GM19463 (cell line): ENCODE data around the gene INTS6.

Experiments used
- ATAC-seq: cut with Tn5 transposase; IDR thresholded peaks from one replicate; pipeline ENCODE4 v1.9.1; 2021; ENCODE audit warnings: mild to moderate bottlenecking, moderate library complexity; ENCODE audit not compliant: unreplicated experiment

INTS6 gene, protein sequence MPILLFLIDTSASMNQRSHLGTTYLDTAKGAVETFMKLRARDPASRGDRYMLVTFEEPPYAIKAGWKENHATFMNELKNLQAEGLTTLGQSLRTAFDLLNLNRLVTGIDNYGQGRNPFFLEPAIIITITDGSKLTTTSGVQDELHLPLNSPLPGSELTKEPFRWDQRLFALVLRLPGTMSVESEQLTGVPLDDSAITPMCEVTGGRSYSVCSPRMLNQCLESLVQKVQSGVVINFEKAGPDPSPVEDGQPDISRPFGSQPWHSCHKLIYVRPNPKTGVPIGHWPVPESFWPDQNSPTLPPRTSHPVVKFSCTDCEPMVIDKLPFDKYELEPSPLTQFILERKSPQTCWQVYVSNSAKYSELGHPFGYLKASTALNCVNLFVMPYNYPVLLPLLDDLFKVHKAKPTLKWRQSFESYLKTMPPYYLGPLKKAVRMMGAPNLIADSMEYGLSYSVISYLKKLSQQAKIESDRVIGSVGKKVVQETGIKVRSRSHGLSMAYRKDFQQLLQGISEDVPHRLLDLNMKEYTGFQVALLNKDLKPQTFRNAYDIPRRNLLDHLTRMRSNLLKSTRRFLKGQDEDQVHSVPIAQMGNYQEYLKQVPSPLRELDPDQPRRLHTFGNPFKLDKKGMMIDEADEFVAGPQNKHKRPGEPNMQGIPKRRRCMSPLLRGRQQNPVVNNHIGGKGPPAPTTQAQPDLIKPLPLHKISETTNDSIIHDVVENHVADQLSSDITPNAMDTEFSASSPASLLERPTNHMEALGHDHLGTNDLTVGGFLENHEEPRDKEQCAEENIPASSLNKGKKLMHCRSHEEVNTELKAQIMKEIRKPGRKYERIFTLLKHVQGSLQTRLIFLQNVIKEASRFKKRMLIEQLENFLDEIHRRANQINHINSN

DNA sequence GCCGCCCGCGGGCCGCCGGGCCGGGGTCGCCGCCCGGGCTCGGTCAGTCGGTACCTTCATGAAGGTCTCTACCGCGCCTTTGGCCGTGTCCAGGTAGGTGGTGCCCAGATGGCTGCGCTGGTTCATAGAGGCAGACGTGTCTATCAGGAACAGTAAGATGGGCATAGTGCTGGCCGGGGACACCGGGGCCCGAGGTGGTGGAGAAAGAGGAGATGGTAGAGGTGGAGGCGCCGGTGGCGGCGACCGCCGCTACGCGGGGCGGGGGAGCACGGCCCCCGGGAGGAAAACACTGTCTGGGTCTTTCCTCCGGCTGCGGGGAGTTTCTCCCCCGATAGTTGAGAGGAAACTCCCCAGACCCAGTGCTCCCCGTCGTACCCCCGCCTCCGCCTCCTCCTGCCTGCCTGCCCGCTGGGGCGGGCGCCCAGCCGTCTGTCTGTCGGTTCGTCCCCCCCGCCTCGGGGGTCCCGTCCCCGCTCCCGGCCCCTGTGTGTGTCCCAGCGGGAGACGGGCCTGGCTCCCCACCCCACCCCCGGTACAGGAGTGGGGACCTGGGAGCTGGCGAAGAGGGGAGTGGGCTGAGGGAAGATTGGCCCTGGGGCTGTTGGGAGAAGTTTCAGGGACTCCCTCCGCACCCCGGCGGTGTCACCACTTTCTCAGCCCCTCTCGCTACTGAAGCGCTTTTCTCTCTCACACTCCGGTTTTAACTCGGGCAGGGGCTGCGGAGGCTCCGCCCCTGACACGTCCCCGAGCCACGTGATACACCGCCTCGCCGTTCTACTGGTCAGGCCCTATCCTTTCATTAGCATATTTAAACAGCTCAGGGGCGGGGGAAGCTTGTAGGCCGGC, at the start of gene INTS6:
TSS of gene INTS6 (minus strand) at position 676 of the 846 bp plus-strand sequence. CDS start at position 165, 511 bp downstream.
- ATAC-seq, result peak; percentile 66

DNA sequence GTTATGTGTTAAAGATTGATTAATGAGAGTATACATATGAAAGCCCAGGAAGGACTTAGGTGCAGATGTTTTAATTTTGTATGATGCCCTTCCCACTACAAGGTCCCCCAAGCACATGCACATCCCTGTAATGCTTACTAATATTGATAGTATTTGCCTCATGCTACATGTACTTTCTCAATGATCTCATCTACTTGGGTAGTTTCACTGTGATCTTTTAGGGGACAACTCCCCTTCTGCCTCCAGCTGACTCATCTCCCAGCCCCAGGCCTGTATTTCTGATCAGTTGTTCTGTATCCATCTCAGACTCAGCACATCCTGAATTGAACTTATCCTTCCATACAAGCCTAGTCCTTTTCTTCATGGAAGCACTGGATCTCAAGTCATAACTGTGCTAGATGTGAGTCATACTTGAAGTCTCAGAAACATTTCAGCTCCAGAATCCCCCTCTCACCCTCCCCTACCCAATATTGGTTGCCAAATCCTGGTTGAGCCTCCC, 49.4 kb upstream of the INTS6 start:
- peak; percentile 97 for ATAC-seq

DNA sequence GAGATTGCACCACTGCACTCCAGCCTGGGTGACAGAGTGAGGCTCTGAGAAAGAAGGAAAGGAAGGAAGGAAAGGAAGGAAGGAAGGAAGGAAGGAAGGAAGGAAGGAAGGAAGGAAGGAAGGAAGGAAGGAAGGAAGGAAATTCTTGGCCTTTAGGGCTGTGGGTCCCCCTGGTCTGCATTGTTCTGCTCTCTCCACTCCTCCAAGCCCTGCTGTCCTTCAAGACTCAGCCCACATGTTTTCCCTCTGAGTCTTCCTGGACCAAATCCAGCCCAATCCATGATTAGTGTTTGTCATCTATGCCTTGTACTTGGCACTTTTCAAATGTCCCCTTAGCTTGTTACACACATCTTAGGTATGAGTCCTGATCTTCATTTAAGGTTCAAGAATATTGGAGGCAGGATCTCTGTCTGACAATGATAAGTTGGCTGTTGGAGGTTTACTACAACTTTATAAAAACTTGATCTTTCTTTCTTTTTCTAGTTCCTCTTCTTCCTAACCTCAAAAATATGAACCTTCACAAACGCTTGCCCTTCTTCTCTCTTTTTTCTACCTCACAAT, 48.8 kb upstream of the INTS6 start:
- ATAC-seq, result no peak

DNA sequence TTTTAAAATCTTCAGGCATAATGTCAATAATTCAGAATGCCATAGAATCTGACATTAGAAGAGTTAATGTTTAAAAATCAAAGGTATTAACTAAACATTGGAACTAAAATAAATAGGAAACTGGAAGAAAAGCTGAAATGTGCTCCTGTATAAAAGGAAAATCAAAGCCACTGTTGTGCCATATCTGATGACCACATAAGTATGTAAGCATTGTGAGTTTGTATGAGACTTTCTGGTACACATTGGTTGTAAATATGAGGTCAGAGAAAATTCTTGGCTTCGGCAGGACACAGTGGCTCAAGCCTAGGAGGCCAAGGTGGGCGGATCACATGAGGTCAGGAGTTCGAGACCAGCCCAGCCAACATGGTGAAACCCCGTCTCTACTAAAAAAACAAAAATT, 48.3 kb upstream of the INTS6 start:
- ATAC-seq, result no peak

DNA sequence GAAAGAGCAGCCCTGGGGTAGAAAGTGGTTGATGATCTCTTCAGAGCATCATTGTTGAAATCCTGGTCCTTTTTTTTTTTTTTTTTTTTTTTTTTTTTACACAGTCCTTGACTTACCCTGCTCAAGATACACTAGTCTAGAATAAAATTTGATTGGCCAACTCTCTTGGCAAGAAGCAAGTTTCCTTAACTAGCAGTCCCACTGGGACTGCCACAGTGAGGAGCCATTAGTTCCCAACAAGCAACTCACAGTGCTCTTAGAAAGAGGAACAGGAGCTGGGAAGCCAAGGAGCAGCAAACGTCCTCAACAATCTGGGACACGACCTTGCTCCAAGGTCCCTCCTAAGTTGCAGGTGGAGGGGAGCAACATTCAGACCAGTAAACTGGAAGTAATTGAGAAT, 47.9 kb upstream of the INTS6 start:
- no peak for ATAC-seq

DNA sequence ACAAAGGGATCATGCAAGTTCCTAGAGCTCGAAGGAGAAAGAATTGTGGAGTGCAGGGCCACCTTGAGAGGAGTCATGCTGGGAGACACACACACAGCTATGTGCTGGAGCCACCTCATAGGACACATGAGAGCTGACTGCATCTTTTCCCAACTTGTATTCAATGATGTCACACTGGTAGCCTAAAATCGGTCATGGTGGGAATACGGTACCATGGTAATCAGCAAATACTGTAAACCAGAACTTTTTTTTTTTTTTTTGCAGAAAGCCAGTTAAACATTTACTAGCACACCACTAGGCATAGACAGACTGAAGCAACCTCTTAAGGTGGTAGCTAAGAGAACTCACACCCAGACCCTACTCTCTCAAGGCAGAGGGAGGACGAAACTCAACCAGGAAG, 47.0 kb upstream of the INTS6 start:
- no peak for ATAC-seq

DNA sequence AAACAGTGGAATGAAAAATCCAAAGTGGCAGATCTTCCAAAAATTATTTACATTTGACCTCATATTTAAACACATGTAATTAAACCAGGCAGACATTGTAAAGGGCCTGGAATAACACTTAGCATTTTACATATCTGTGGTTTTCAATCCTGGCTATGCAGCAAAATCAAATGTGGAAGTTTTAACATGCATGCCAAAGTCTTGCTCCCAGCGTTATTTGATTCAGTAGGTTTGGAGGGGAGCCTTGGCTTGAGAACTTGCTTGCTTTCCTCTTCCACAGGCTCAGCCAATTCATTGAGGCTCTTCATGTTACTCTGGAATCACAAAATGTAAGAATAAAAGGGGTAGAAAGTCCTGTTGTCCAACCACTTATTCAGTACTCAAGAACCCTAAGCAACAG, 42.5 kb upstream of the INTS6 start:
- ATAC-seq, result no peak

DNA sequence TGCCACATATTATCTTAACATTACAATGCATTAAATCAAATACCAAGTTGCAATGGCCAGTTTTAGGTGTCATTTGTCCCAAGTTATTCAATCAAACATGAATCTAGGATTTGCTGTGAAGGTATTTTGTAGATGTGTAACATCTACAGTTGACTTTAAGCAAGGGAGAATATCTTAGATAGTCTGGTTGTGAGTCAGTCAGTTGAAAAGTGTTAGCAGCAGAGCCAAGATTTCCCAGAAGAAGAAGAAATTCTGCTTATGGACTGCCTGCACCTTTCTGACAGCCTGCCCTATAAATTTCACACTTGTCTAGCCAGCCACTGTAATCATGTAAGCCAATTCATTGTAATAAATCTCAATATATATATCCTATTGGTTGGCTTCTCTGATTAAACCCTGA, 41.3 kb upstream of the INTS6 start:
- no peak for ATAC-seq

DNA sequence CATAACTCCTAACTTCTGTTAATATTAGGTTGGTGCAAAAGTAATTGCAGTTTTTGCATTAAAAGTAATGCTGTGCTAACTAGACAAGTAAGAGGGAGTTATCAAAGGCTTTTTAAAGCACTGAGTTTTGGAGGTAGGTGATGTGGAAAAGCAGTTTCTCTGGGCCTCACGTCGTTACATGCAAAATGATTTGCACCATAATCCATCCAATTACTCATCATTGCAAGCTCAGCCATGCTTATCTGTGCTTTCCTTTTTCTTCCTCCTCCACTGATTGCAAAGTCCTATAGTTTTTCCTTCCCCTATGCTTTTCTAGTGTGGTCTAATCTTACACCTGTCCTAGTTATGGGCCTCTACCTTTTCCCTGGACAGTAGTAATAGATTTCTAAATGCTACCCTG, 35.4 kb upstream of the INTS6 start:
- ATAC-seq, result no peak

DNA sequence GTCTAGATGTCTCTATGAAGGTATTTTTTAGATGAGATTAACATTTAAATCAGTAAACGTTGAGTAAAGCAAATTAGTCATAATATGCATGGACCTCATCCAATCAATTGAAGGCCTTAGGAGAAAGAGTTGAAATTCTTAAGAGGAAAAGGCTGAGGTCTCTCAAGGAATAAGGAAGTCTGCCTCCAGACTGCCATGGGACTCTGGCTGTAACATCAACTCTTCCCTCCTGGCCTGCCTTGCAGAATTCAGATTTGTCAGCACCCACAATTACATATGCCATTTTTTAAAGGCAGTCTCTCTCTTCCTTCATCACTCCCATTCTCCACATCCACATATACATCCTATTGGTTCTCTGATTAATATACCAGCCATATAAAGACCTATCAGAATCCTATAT, 28.8 kb upstream of the INTS6 start:
- no peak for ATAC-seq

DNA sequence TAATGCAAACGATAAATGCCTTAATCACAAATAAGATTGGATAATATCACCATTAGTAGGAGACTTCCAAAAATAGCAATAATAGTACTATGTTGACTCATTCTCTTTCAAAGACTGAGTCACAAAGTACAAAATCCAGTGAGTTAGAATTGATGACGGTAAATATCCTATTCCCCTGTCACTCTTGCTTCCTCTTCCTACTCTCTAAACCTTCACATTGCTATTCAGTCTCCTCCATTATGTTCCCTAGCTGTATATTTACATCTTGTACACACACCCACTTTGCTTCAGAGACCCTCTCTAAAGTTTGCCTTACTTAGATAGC, 26.3 kb upstream of the INTS6 start:
- no peak for ATAC-seq

DNA sequence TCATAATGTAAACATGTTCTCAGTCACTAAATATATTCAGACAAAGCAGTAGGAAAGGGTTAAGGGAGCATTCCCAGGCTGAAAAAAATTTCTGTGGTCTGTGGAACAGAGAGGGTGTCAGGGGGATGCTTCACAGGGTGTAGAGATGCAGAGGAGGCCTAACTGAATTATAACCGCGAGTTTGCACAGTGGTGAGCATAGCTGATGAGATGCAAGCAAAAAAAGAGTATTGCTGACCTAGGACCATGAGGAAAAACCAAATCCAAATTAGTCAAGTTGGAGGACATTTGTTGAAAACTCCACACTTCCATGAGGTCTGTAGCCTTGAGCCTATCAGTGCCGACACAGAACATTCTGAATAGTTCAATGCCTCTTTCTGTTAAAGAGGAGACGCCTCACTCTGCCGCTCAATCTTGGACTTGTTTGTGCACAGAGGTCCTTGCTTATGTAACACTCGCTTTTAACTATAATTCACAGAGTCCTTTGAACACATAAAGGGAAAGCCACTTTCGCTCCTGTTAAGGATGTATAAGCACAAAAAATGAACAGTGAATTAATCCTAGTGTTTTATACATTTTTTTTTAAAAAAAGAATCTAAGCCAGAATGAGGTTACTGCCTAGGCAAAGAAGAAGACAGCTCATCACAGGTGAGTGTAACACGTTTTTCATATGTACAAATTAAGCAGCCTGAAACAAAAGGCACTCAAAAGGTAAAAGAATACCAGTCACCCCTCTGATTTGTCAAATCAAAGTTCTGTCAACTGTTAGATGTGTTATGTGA, 25.8 kb upstream of the INTS6 start:
- ATAC-seq, result no peak

DNA sequence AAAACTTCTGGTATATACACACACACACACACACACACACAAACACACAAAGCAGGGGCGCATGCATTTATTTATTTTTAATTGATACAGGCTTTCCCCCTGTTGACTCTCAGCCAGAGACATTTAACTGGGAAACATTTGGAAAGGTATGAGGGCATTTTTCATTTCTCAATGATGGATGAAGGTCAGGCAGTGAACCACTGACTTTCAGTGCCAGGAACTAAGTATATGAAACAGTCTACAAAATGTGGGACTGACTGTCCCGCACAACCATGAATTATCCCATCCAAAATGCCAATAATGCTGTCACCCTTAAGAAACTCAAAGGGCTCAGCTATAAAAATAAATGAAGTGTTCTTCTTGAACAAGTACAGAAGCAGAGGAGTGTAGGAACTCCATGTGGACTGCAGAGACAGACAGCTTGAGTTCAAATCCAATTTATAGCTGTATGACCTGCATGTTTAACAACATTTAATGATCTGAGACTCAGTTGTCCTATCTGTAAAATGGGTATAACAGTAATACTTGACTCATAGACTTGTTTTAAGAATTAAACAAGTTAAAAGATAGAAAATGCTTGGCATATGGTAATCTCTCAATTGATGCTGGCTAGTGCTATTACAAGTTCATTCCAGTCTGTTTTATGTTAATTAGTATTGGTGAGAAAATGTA, 25.0 kb upstream of the INTS6 start:
- ATAC-seq, result no peak

DNA sequence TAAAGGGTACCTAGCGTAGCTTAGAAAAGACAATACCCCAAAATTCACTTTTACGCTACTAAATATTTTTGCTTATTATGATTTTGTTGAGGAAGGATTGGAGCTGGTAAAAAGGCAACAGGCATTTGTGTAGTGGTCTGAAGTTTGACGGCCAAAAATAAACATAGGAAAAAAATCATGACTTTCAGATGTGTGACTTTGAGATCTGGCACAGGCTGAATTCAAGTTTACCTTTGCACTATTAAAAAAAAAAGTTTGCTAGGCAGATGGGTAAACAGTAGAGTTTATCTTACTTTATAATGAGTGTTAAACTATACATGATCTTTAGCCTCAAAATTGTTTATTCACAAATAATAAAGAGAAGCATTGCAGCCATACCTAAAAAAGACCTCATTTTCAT, 24.3 kb upstream of the INTS6 start:
- no peak for ATAC-seq

DNA sequence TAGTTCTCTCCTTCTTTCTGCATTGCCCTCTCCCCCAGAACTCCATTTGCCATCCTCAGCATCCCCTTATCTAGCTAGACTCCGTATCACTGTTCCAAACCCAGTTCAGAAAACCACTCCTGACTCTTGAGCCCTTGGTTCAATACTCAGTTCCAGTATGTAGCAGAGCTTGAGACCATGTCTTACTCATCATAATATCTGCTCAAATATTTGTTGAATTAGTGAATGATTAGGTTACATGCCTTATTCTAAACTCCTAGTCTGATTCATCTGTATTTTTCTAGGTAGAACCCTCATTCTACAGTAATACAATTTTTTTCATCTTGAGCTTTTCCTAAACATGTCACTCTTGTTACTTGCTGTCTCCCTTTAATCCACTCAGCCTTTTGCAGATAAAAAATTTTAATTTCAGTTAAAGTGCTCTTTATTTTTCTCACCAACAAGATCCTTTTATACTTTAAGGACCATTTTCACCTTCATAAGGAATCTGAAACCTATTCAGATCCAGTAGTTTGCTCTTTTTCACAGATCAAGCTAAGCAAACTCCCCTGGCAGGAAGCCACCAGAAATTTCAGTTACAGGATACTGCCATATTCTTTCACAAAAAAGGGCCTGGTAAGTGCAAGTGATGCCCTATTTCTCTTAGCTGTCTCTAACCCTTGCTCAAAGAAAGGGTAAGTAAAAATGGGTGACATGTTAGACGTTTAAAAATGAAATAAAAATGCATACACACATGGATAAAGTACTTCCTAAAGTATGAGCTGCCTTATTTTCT, 23.1 kb upstream of the INTS6 start:
- no peak for ATAC-seq

DNA sequence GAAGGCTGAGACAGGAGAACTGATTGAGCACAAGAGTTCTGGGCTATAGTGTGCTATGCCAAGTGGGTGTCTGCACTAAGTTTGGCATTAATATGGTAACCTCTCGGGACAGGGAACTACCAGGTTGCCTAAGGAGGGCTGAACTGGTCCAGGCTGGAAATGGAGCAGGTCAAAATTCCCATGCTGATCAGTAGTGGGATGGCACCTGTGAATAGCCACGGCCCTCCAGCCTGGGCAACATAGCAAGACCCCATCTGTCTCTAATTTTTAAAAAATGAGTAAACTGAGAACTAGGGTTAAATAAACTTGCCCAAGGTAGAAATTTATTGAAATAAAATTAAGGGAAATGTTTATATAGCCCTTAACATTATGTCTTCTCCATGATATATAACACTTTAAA, 17.0 kb upstream of the INTS6 start:
- ATAC-seq, result no peak

DNA sequence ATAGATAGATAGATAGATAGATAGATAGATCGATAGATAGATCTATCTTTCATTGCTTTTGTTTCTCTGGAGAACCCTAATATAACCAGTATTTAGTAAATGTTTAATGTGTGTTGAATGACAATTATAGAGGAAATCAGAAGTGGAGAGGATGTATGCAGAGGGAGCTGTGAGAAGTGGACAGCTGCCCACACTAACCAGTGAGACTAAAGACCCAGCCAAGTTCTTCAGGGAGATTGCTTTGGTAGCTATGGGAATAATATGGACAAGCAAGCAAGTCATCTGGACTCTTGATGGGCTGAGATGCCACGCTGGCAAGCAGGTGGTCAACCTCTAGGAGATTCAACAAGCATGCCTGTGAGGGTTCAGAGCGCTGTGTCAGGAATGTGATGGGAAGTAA, 14.9 kb upstream of the INTS6 start:
- no peak for ATAC-seq

DNA sequence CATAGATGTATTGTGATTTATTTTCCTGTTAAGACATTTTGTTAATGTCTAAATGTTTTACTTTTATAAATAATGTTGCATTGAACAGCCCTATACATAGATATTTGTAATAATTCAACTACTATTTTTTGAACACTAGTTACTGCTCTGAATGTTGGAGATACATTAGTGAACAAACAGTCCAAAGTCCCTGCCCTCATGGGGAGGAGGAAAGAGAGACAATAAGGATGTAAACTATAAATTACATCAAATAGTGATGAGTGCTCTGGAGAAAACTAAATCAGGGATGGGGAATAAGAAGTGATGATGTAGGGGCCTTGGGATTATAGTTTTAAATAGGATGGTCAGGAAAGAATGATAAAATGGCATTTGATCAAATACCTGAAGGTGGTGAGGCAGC, 12.3 kb upstream of the INTS6 start:
- no peak for ATAC-seq
